B cell (primary cell): ENCODE data around the gene GGTLC2. TPM values are rescaled to one million over a fixed set of nuclear protein-coding genes. Genes with fewer than 3 reads are reported as not detected.

ENCODE experiments used
- ATAC-seq: fragments of 200-7000 bp; cut with Tn5 transposase; one replicate; pipeline ENCODE4 v1.10.0; 2021; ENCODE audit warnings: low read depth, mild to moderate bottlenecking, moderate number of reproducible peaks, moderate library complexity
- CTCF ChIA-PET: fragments of 350-600 bp; sonication (Branson Sonifier 250); formaldehyde crosslinking; loops from one replicate; lab custom pipeline; 2021; ENCODE audit warnings: antibody characterized with exemption, inconsistent platforms; lab: Charles Lee
- POLR2A ChIA-PET: fragments of 350-600 bp; sonication (Branson Sonifier 250); formaldehyde crosslinking; loops from one replicate; lab custom pipeline; 2021; ENCODE audit warnings: antibody characterized with exemption; lab: Charles Lee
- DNase-seq: peaks from one replicate; pipeline ENCODE4 v3.0.0; 2013
- H2AFZ ChIP-seq: 2 replicates; pipeline ENCODE4 v1.6.1; 2012; ENCODE audit warnings: mild to moderate bottlenecking, low read depth, low read length; ENCODE audit not compliant: insufficient read depth, poor library complexity, severe bottlenecking
- H3K27ac ChIP-seq, 2 donors: 1 replicate in 1 of 2; 2 replicates in 1 of 2; pipeline ENCODE4 v1.5.1; 2012 to 2013; ENCODE audit warnings: low read length in 2 of 2, mild to moderate bottlenecking in 2 of 2, moderate library complexity in 1 of 2
- H3K27me3 ChIP-seq, 4 experiments: fragments of 200-600 bp in 1 of 4; sonication (generic) in 1 of 4; replicated peaks in 1 of 4; 1 replicate in 2 of 4; 2 replicates in 2 of 4; pipeline versions ENCODE4 v1.6.1 to v1.7.0; 2013 to 2016; ENCODE audit warnings: low read length in 3 of 4, mild to moderate bottlenecking in 2 of 4, mixed read lengths in 1 of 4, moderate library complexity in 1 of 4; ENCODE audit not compliant: insufficient read depth in 4 of 4, control insufficient read depth in 3 of 4; ENCODE audit errors: control extremely low read depth in 1 of 4
- H3K36me3 ChIP-seq, 2 experiments: replicated peaks in 1 of 2; 1 replicate in 1 of 2; 2 replicates in 1 of 2; pipeline versions ENCODE4 v1.6.1 to v1.7.1; 2013; ENCODE audit warnings: low read length in 1 of 2; ENCODE audit not compliant: insufficient read depth in 2 of 2, control insufficient read depth in 1 of 2; ENCODE audit errors: control extremely low read depth in 1 of 2, extremely low read depth in 1 of 2
- H3K4me1 ChIP-seq, 2 donors: fragments of 200-600 bp in 1 of 2; sonication (generic) in 1 of 2; 1 replicate in 1 of 2; 2 replicates in 1 of 2; pipeline versions ENCODE4 v1.5.1 to v1.6.1; 2013 to 2017; ENCODE audit warnings: low read length in 2 of 2; ENCODE audit not compliant: control insufficient read depth in 2 of 2, insufficient read depth in 2 of 2
- H3K4me2 ChIP-seq: replicated peaks from 2 replicates; pipeline ENCODE3; 2012; ENCODE audit warnings: mild to moderate bottlenecking, low read depth, low read length; ENCODE audit not compliant: poor library complexity, severe bottlenecking
- H3K4me3 ChIP-seq, 5 experiments: fragments of 200-600 bp in 1 of 5; sonication (generic) in 1 of 5; 1 replicate in 3 of 5; 2 replicates in 2 of 5; pipeline versions ENCODE4 v1.5.1 to v1.7.0; 2011 to 2016; ENCODE audit warnings: low read length in 4 of 5, mild to moderate bottlenecking in 4 of 5, low read depth in 2 of 5, control low read depth in 1 of 5, moderate library complexity in 1 of 5; ENCODE audit not compliant: insufficient read depth in 1 of 5; ENCODE audit errors: control extremely low read depth in 1 of 5, extremely low read depth in 1 of 5
- H3K79me2 ChIP-seq: fragments of 200-600 bp; sonication (generic); one replicate; pipeline ENCODE4 v1.6.0; 2016; ENCODE audit warnings: low read length; ENCODE audit not compliant: control insufficient read depth, insufficient read depth
- H3K9ac ChIP-seq: fragments of 200-600 bp; sonication (generic); 2 replicates; pipeline ENCODE4 v1.6.1; 2017; ENCODE audit warnings: mild to moderate bottlenecking, low read length, moderate library complexity
- H3K9me3 ChIP-seq, 3 donors: one replicate each; pipeline versions ENCODE4 v1.6.1 to v1.7.1; 2013; ENCODE audit warnings: low read length in 2 of 3; ENCODE audit not compliant: control insufficient read depth in 2 of 3, insufficient read depth in 1 of 3; ENCODE audit errors: control extremely low read depth in 1 of 3
- H4K20me1 ChIP-seq: 2 replicates; pipeline ENCODE4 v1.6.0; 2012; ENCODE audit warnings: mild to moderate bottlenecking, low read length; ENCODE audit not compliant: insufficient read depth, control insufficient read depth, poor library complexity, severe bottlenecking
- H3K27ac Mint-ChIP-seq: one replicate; pipeline ENCODE4 v1.8.0; 2021; ENCODE audit warnings: mixed read lengths
- H3K27me3 Mint-ChIP-seq: one replicate; pipeline ENCODE4 v1.8.0; 2021; ENCODE audit warnings: mixed read lengths
- H3K4me1 Mint-ChIP-seq: one replicate; pipeline ENCODE4 v1.8.0; 2021; ENCODE audit warnings: mixed read lengths
- H3K4me3 Mint-ChIP-seq: one replicate; pipeline ENCODE4 v1.8.0; 2021; ENCODE audit warnings: mixed read lengths
- H3K9me3 Mint-ChIP-seq: one replicate; pipeline ENCODE4 v1.8.0; 2022; ENCODE audit warnings: mixed read lengths; ENCODE audit not compliant: insufficient read depth
- EZH2 ChIP-seq: IDR thresholded peaks from 2 replicates; pipeline ENCODE4 v1.6.1; 2012; ENCODE audit warnings: borderline replicate concordance, low read depth, mild to moderate bottlenecking, moderate library complexity, low read length; ENCODE audit not compliant: insufficient read depth, poor library complexity, severe bottlenecking
- WGBS: methylation state at CpG from one replicate; pipeline ENCODE4 v1.1.5; 2013; ENCODE audit warnings: missing lambda C conversion rate; ENCODE audit not compliant: insufficient coverage; 5-methylcytosine and 5-hydroxymethylcytosine counted together
- intact Hi-C: fragments of 100-400 bp; cut with micrococcal nuclease; formaldehyde crosslinking; loops from one replicate; pipeline ENCODE4 v1.10.0; 2022
- polyA plus RNA-seq: library from polyadenylated mRNA; depleted of rRNA; stranded (reverse); fragments of >200 nt; gene quantifications from 2 replicates; pipeline ENCODE4 v1.2.3, GENCODE V29; 2012
- total RNA-seq, 2 donors: library from RNA; stranded (reverse); fragments of 120-200 nt in 1 of 2; gene quantifications; 1 replicate in 1 of 2; 2 replicates in 1 of 2; pipeline versions ENCODE4 v1.2.3 to v1.2.4, GENCODE V29; 2013 to 2022
- TF ChIP-seq, protein P1 (sequence below): fragments of 200-600 bp; IDR thresholded peaks from one replicate; pipeline ENCODE4 v1.8.0; 2022; ENCODE audit warnings: antibody characterized with exemption, mild to moderate bottlenecking

The GGTLC2 gene
- total and polyA plus RNA-seq, 2 donors (not counting 1 experiment from before 2014, with no cell fraction given): not detected

DNA sequence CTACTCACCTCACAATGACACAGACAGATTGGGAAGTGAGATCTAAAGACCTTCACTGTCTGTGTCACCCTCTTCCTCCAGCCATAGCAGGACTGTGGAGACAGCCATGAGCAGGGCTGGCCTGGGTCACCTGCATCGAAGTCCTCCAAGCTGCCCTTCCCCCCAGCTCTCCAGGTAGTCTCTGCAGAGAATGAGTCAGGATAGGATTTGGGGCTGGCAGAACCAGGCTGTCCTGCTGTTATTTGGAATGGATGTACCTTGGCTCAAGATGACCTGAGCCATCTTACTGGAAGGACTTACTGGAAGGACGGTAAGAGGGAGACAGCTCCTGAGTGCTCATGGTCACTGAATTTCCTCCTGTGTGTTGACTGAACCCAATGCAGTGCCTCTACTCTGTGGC, 29.2 kb downstream of the GGTLC2 start:
- H3K9me3 ChIP-seq: no peaks in the 10 kb centered on the region
- no peak overlapping the region for H3K9ac ChIP-seq
- intact Hi-C loops: no loop called here
- H3K4me2 ChIP-seq: no peak overlapping the region
- H3K9me3 Mint-ChIP-seq: no peaks in the 10 kb centered on the region
- H4K20me1 ChIP-seq: no peaks in the 10 kb centered on the region
- no peak overlapping the region for H3K4me3 Mint-ChIP-seq
- WGBS: 100% methylated on average over 1 of the region's 2 CpGs
- POLR2A ChIA-PET: no interaction called here
- H3K4me3 ChIP-seq: no peak overlapping the region
- peaks cover under 1 to 2% of the 10 kb centered on the region in 2 donors for H3K4me1 ChIP-seq
- DNase-seq: no peak
- H3K27me3 ChIP-seq: no peaks in the 10 kb centered on the region
- no peak overlapping the region for H2AFZ ChIP-seq
- peaks cover 2% of the 10 kb centered on the region for H3K4me1 Mint-ChIP-seq
- H3K27ac ChIP-seq: no peak overlapping the region
- peaks cover 5% of the 10 kb centered on the region for H3K27me3 Mint-ChIP-seq
- no peak for TF ChIP-seq EZH2
- TF ChIP-seq, protein P1, sequence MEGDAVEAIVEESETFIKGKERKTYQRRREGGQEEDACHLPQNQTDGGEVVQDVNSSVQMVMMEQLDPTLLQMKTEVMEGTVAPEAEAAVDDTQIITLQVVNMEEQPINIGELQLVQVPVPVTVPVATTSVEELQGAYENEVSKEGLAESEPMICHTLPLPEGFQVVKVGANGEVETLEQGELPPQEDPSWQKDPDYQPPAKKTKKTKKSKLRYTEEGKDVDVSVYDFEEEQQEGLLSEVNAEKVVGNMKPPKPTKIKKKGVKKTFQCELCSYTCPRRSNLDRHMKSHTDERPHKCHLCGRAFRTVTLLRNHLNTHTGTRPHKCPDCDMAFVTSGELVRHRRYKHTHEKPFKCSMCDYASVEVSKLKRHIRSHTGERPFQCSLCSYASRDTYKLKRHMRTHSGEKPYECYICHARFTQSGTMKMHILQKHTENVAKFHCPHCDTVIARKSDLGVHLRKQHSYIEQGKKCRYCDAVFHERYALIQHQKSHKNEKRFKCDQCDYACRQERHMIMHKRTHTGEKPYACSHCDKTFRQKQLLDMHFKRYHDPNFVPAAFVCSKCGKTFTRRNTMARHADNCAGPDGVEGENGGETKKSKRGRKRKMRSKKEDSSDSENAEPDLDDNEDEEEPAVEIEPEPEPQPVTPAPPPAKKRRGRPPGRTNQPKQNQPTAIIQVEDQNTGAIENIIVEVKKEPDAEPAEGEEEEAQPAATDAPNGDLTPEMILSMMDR: no peak
- CTCF ChIA-PET: interaction anchor here (0.7 kb wide), 1 partner anchor 40 kb away, joined by 3 read pairs; no protein-coding TSS in a partner anchor
- no peak overlapping the region for H3K27ac Mint-ChIP-seq
- H3K36me3 ChIP-seq: no peaks in the 10 kb centered on the region
- no peaks in the 10 kb centered on the region for H3K79me2 ChIP-seq
- no peak for ATAC-seq

DNA sequence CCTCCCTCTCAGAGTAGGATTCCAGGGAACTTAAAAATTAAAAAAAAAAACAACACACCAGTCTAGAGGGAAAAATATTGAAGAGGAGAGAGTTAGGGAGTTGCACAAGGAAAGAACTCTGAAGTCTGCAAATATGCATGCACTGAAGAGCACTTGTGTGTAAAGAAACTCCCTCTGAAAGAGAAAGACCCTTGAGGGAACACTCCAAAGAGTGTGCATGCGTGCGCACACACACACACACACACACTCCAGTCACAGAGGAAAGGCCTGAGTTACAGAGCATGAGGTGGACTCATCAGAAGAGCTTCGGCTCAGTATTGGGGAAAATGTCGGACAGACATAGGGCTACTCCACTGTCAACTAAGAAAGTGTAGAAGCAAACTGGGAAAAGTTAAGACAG, 30.1 kb downstream of the GGTLC2 start:
- POLR2A ChIA-PET: no interaction called here
- ATAC-seq: no peak
- no peaks in the 10 kb centered on the region for H4K20me1 ChIP-seq
- no peaks in the 10 kb centered on the region for H3K36me3 ChIP-seq
- no peaks in the 10 kb centered on the region for H3K9me3 ChIP-seq
- Mint-ChIP-seq H3K27ac (no peak overlapping the region), H3K4me3 (no peak overlapping the region), H3K27me3 (peaks cover 5% of the 10 kb centered on the region), H3K4me1 (peaks cover 6% of the 10 kb centered on the region), H3K9me3 (no peaks in the 10 kb centered on the region)
- no peak overlapping the region for H3K4me3 ChIP-seq
- CTCF ChIA-PET: interaction anchor here (0.7 to 1.2 kb wide), 2 partner anchors 8 to 40 kb away, joined by 3 to 4 read pairs; no protein-coding TSS in a partner anchor
- DNase-seq: no peak
- no peak overlapping the region for H2AFZ ChIP-seq
- no peaks in the 10 kb centered on the region for H3K27me3 ChIP-seq
- H3K9ac ChIP-seq: no peak overlapping the region
- no peaks in the 10 kb centered on the region for H3K79me2 ChIP-seq
- intact Hi-C loops: no loop called here
- no peak for TF ChIP-seq EZH2
- TF ChIP-seq, protein P1: no peak
- peaks cover 6 to 7% of the 10 kb centered on the region in 2 donors for H3K4me1 ChIP-seq
- H3K27ac ChIP-seq: no peak overlapping the region
- WGBS: no CpG with 5 or more reads among the region's 4 CpGs
- H3K4me2 ChIP-seq: no peak overlapping the region
